Fibroblast of lung (primary cell): ENCODE results near the gene PHOX2B. TPM values are rescaled to one million over a fixed set of nuclear protein-coding genes. Genes with fewer than 3 reads are reported as not detected.

ENCODE experiments used
- DNase-seq, 2 donors: peaks; one replicate each; pipeline versions ENCODE4 v3.0.0 to v3.0.0-alpha.2; 2010; ENCODE audit warnings: low read depth in 2 of 2
- H2AFZ ChIP-seq: 2 replicates; pipeline ENCODE4 v1.5.1; 2012; ENCODE audit warnings: low read length, control low read depth, inconsistent platforms
- H3K27ac ChIP-seq: 2 replicates; pipeline ENCODE4 v1.5.1; 2011; ENCODE audit warnings: low read length, control low read depth; ENCODE audit not compliant: insufficient read depth
- H3K27me3 ChIP-seq: 2 replicates; pipeline ENCODE4 v1.5.1; 2011; ENCODE audit warnings: mild to moderate bottlenecking, low read length; ENCODE audit not compliant: control insufficient read depth, insufficient read depth
- H3K36me3 ChIP-seq: 2 replicates; pipeline ENCODE4 v1.5.1; 2011; ENCODE audit warnings: low read length; ENCODE audit not compliant: control insufficient read depth, insufficient read depth
- H3K4me1 ChIP-seq: 2 replicates; pipeline ENCODE4 v1.5.1; 2011; ENCODE audit warnings: low read length; ENCODE audit not compliant: control insufficient read depth, insufficient read depth; ENCODE audit errors: extremely low read depth
- H3K4me2 ChIP-seq: 2 replicates; pipeline ENCODE4 v1.5.1; 2011; ENCODE audit warnings: low read length, control low read depth; ENCODE audit not compliant: insufficient read depth; ENCODE audit errors: extremely low read depth
- H3K4me3 ChIP-seq, 4 experiments: fragments of 200-600 bp in 1 of 4; sonication (generic) in 1 of 4; replicated peaks in 1 of 4; 2 replicates each; pipeline ENCODE4 v1.5.1; 2011 to 2016; ENCODE audit warnings: low read length in 4 of 4, low read depth in 3 of 4, mild to moderate bottlenecking in 3 of 4, control low read depth in 2 of 4, inconsistent platforms in 1 of 4, mixed read lengths in 1 of 4; ENCODE audit not compliant: insufficient read depth in 1 of 4; ENCODE audit errors: control extremely low read depth in 1 of 4
- H3K79me2 ChIP-seq: 2 replicates; pipeline ENCODE4 v1.5.1; 2012; ENCODE audit warnings: mild to moderate bottlenecking, low read length, inconsistent platforms; ENCODE audit not compliant: control insufficient read depth, insufficient read depth
- H3K9ac ChIP-seq: 2 replicates; pipeline ENCODE4 v1.5.1; 2011; ENCODE audit warnings: mild to moderate bottlenecking, low read length, control low read depth; ENCODE audit not compliant: insufficient read depth
- H3K9me3 ChIP-seq: 2 replicates; pipeline ENCODE4 v1.5.1; 2012; ENCODE audit warnings: low read depth, low read length; ENCODE audit not compliant: control insufficient read depth, insufficient read depth
- H4K20me1 ChIP-seq: 2 replicates; pipeline ENCODE4 v1.5.1; 2011; ENCODE audit warnings: low read length; ENCODE audit not compliant: control insufficient read depth, insufficient read depth; ENCODE audit errors: extremely low read depth
- EZH2 ChIP-seq: IDR thresholded peaks from 2 replicates; pipeline ENCODE4 v1.5.1; 2012; ENCODE audit warnings: low read length, control low read depth, mild to moderate bottlenecking; ENCODE audit errors: missing control alignments
- polyA plus RNA-seq, 2 donors: library from polyadenylated mRNA; depleted of rRNA in 1 of 2; stranded (reverse) in 1 of 2; unstranded in 1 of 2; fragments of >200 nt; gene quantifications; 2 replicates each; pipeline ENCODE4 v1.2.1, GENCODE V29; 2011 to 2012; ENCODE audit warnings: missing spikeins in 1 of 2
- total RNA-seq: library from RNA; depleted of rRNA; stranded (reverse); fragments of >200 nt; gene quantifications from 2 replicates; pipeline ENCODE4 v1.2.1, GENCODE V29; 2014
- TF ChIP-seq, protein P1 (sequence below), 2 donors: IDR thresholded peaks in 1 of 2; conservative IDR thresholded peaks in 1 of 2; 1 replicate in 1 of 2; 2 replicates in 1 of 2; pipeline ENCODE4 v1.5.1; 2011 to 2012; ENCODE audit warnings: low read length in 2 of 2, control low read depth in 1 of 2, inconsistent platforms in 1 of 2, low read depth in 1 of 2, mild to moderate bottlenecking in 1 of 2

Gene PHOX2B
- total and polyA plus RNA-seq, 2 donors (not counting 1 experiment from before 2014, with no cell fraction given) = not detected

- Histone ChIP-seq H3K4me2 (no peak overlapping the region), H3K27ac (no peak overlapping the region), H3K79me2 (no peaks in the 10 kb centered on the region), H3K36me3 (no peaks in the 10 kb centered on the region), H3K4me3 (no peak overlapping the region), H3K9ac (no peak overlapping the region), H4K20me1 (no peaks in the 10 kb centered on the region), H3K9me3 (no peaks in the 10 kb centered on the region), H2AFZ (no peak overlapping the region), H3K4me1 (no peaks in the 10 kb centered on the region), H3K27me3 (no peaks in the 10 kb centered on the region)
- TF ChIP-seq, protein P1, sequence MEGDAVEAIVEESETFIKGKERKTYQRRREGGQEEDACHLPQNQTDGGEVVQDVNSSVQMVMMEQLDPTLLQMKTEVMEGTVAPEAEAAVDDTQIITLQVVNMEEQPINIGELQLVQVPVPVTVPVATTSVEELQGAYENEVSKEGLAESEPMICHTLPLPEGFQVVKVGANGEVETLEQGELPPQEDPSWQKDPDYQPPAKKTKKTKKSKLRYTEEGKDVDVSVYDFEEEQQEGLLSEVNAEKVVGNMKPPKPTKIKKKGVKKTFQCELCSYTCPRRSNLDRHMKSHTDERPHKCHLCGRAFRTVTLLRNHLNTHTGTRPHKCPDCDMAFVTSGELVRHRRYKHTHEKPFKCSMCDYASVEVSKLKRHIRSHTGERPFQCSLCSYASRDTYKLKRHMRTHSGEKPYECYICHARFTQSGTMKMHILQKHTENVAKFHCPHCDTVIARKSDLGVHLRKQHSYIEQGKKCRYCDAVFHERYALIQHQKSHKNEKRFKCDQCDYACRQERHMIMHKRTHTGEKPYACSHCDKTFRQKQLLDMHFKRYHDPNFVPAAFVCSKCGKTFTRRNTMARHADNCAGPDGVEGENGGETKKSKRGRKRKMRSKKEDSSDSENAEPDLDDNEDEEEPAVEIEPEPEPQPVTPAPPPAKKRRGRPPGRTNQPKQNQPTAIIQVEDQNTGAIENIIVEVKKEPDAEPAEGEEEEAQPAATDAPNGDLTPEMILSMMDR (conservative IDR thresholded peaks at IDR 0.05 in 1 of 2, IDR thresholded peaks at IDR 0.05 in 1 of 2; ENCODE audit: low read depth in 1 of 2, low read length in 2 of 2) = no peak
- TF ChIP-seq EZH2 = no peak
- no peak for DNase-seq
Observed at GRCh38 chr4:41795796-41796385, 47.4 kb upstream of the PHOX2B start.

- TF ChIP-seq, protein P1 (conservative IDR thresholded peaks at IDR 0.05 in 1 of 2, IDR thresholded peaks at IDR 0.05 in 1 of 2; ENCODE audit: low read depth in 1 of 2, low read length in 2 of 2) = no peak
- no peak for TF ChIP-seq EZH2
- Histone ChIP-seq H3K36me3 (no peaks in the 10 kb centered on the region), H3K27me3 (no peaks in the 10 kb centered on the region), H3K9me3 (no peaks in the 10 kb centered on the region), H3K4me1 (no peaks in the 10 kb centered on the region), H3K27ac (no peak overlapping the region), H4K20me1 (no peaks in the 10 kb centered on the region), H2AFZ (no peak overlapping the region), H3K79me2 (no peaks in the 10 kb centered on the region), H3K4me2 (no peak overlapping the region), H3K9ac (no peak overlapping the region), H3K4me3 (no peak overlapping the region)
- DNase-seq = no peak
Observed at GRCh38 chr4:41792166-41792565, 43.6 kb upstream of the PHOX2B start.

DNA sequence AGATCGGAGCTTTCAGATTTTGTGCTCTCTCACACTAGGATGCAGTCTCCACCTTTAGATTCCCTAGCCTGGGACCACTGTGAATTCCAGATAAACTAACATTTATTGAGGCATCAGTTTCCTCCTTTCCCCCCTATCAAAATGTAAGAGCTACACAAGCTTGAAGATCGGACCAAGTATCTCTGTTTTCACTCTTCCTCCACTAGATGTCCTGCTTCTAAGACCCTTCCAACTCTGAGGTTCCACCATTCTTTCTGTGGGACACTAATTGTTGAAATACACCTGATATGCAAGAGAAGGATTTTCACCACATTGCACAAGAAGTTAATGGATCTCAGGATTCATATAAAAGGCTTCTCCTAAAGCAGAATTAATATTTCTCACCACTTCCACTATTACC lies 43.0 kb upstream of the PHOX2B start:
- no peak overlapping the region for H3K27ac ChIP-seq
- DNase-seq = no peak
- H3K4me2 ChIP-seq = no peak overlapping the region
- H3K36me3 ChIP-seq = no peaks in the 10 kb centered on the region
- no peaks in the 10 kb centered on the region for H3K27me3 ChIP-seq
- no peak overlapping the region for H3K9ac ChIP-seq
- H3K79me2 ChIP-seq = no peaks in the 10 kb centered on the region
- H2AFZ ChIP-seq = no peak overlapping the region
- TF ChIP-seq, protein P1 (conservative IDR thresholded peaks at IDR 0.05 in 1 of 2, IDR thresholded peaks at IDR 0.05 in 1 of 2; ENCODE audit: low read depth in 1 of 2, low read length in 2 of 2) = no peak
- TF ChIP-seq EZH2 = no peak
- H3K4me3 ChIP-seq = no peak overlapping the region
- no peaks in the 10 kb centered on the region for H3K9me3 ChIP-seq
- no peaks in the 10 kb centered on the region for H4K20me1 ChIP-seq
- no peaks in the 10 kb centered on the region for H3K4me1 ChIP-seq
